PC-9 (cell line): ENCODE measurements around the gene ASB1.

Source experiments
- CTCF ChIP-seq: fragments of 200-600 bp; sonication (generic); conservative IDR thresholded peaks from 2 replicates; pipeline ENCODE4 v1.6.1; 2017; ENCODE audit warnings: mixed run types, antibody characterized with exemption, mild to moderate bottlenecking, moderate library complexity
- EZH2 ChIP-seq: fragments of 200-600 bp; sonication (generic); IDR thresholded peaks from 2 replicates; pipeline ENCODE4 v1.8.0; 2017; ENCODE audit warnings: antibody characterized with exemption, low read depth

- no peak for TF ChIP-seq CTCF
- TF ChIP-seq EZH2, result no peak
Measured at GRCh38 chr2:238487134-238487533, 60.4 kb downstream of the ASB1 start.
